Coronary artery (tissue), 2 donors: ENCODE results near the gene COL4A4.

ENCODE experiments used
- DNase-seq: peaks from one replicate; pipeline ENCODE4 v3.0.0-alpha.2; 2017; ENCODE audit warnings: low spot score
- H3K27ac ChIP-seq, 2 donors: fragments of 200-600 bp; sonication (generic); one replicate each; pipeline ENCODE4 v1.5.1; 2016 to 2019
- H3K4me3 ChIP-seq: fragments of 200-600 bp; sonication (generic); 2 replicates; pipeline ENCODE4 v1.5.1; 2016; ENCODE audit warnings: mild to moderate bottlenecking, moderate library complexity
- CTCF ChIP-seq: fragments of 200-600 bp; sonication (generic); IDR thresholded peaks from one replicate; pipeline ENCODE4 v1.5.1; 2019; ENCODE audit warnings: antibody characterized with exemption

Gene COL4A4

GRCh38 chr2:227004482-227004881 lies 159.5 kb downstream of the COL4A4 start:
- Histone ChIP-seq H3K4me3 (no peak overlapping the region), H3K27ac (no peak overlapping the region)
- no peak for TF ChIP-seq CTCF
- DNase-seq: no peak

GRCh38 chr2:227000123-227000522 lies 163.9 kb downstream of the COL4A4 start:
- H3K27ac ChIP-seq: no peak overlapping the region

GRCh38 chr2:226999661-227000060 lies 164.3 kb downstream of the COL4A4 start:
- Histone ChIP-seq H3K4me3 (no peak overlapping the region), H3K27ac (no peak overlapping the region)
- TF ChIP-seq CTCF: no peak
- DNase-seq: no peak

More at GRCh38 chr2:227000123-227000522, 163.9 kb downstream of the COL4A4 start:
- H3K4me3 ChIP-seq: no peak overlapping the region
- no peak for DNase-seq
- no peak for TF ChIP-seq CTCF

- TF ChIP-seq CTCF: no peak
- DNase-seq: peak; percentile 38
- H3K27ac ChIP-seq: no peak overlapping the region
Measured at GRCh38 chr2:226995625-226996041, 168.4 kb downstream of the COL4A4 start.

GRCh38 chr2:226994775-226995174 lies 169.2 kb downstream of the COL4A4 start:
- DNase-seq: no peak
- Histone ChIP-seq H3K4me3 (no peak overlapping the region), H3K27ac (no peak overlapping the region)
- TF ChIP-seq CTCF: no peak

More at GRCh38 chr2:226995625-226996041, 168.4 kb downstream of the COL4A4 start:
- H3K4me3 ChIP-seq: no peak overlapping the region

- TF ChIP-seq CTCF: no peak
- no peak for DNase-seq
- Histone ChIP-seq H3K4me3 (no peak overlapping the region), H3K27ac (no peak overlapping the region)
Measured at GRCh38 chr2:226993171-226993570, 170.8 kb downstream of the COL4A4 start.

- TF ChIP-seq CTCF: no peak
- no peak for DNase-seq
- Histone ChIP-seq H3K4me3 (no peak overlapping the region), H3K27ac (no peak overlapping the region)
Measured at GRCh38 chr2:226991663-226992062, 172.3 kb downstream of the COL4A4 start.
